HepG2 (cell line): ENCODE measurements around the gene SMAD7. TPM values are rescaled to one million over a fixed set of nuclear protein-coding genes. Genes with fewer than 3 reads are reported as not detected.

ENCODE experiments used
- ATAC-seq: fragments of 200-7000 bp; cut with Tn5 transposase; 3 replicates; pipeline ENCODE4 v1.9.1; 2020; ENCODE audit warnings: mild to moderate bottlenecking, moderate library complexity
- BruUV-seq: library from RNA; stranded (reverse); fragments of 400-500 nt; replicated peaks from 2 replicates; lab custom pipeline; 2021; lab: Mats Ljungman, UMichigan
- CTCF ChIA-PET: fragments of 300-600 bp; formaldehyde crosslinking; extraction: SDS; loops from one replicate; lab custom pipeline; 2021; ENCODE audit warnings: low total read pairs, inconsistent platforms, low intra/inter-chr PET ratio; lab: Yijun Ruan, JAX
- POLR2A ChIA-PET: fragments of 350-600 bp; sonication (Branson Sonifier 250); formaldehyde crosslinking; loops from one replicate; lab custom pipeline; 2020; ENCODE audit warnings: antibody characterized with exemption, inconsistent platforms; lab: Yijun Ruan, JAX
- DNase-seq: peaks from one replicate; pipeline ENCODE4 v3.0.0-alpha.2; 2015; ENCODE audit warnings: low spot score
- FAIRE-seq: peaks from 3 replicates; lab custom pipeline; 2011; peaks lifted over from hg19 to GRCh38; lab: Jason Lieb, UNC
- H2AFZ ChIP-seq: one replicate; pipeline ENCODE4 v1.6.1; 2011; ENCODE audit warnings: low read length, inconsistent platforms
- H3K27ac ChIP-seq: fragments of 300-600 bp; 3 replicates; pipeline ENCODE4 v1.8.0; 2011; ENCODE audit warnings: mixed run types, mild to moderate bottlenecking, mixed read lengths, low read length, inconsistent platforms; ENCODE audit not compliant: insufficient read depth; ENCODE audit errors: extremely low read length
- H3K27me3 ChIP-seq, 2 experiments: fragments of 200-600 bp in 1 of 2; 2 replicates in 1 of 2; 3 replicates in 1 of 2; pipeline versions ENCODE4 v1.6.0 to v1.8.0; 2011; ENCODE audit warnings: low read length in 2 of 2, mild to moderate bottlenecking in 2 of 2, moderate library complexity in 2 of 2, inconsistent platforms in 1 of 2; ENCODE audit not compliant: insufficient read depth in 2 of 2, control insufficient read depth in 1 of 2
- H3K36me3 ChIP-seq, 2 experiments: fragments of 200-600 bp in 1 of 2; replicated peaks in 1 of 2; 2 replicates in 1 of 2; 3 replicates in 1 of 2; pipeline versions ENCODE4 v1.5.1 to v1.8.0; 2011; ENCODE audit warnings: low read length in 2 of 2, inconsistent platforms in 1 of 2; ENCODE audit not compliant: insufficient read depth in 2 of 2, control insufficient read depth in 1 of 2
- H3K4me1 ChIP-seq: 2 replicates; pipeline ENCODE4 v1.5.1; 2012; ENCODE audit warnings: low read length, inconsistent platforms; ENCODE audit not compliant: insufficient read depth
- H3K4me2 ChIP-seq: 2 replicates; pipeline ENCODE4 v1.6.0; 2011; ENCODE audit warnings: low read depth, low read length, inconsistent platforms
- H3K4me3 ChIP-seq, 3 experiments: fragments of 200-600 bp in 1 of 3; sonication (generic), shearing (Covaris generic) in 1 of 3; replicated peaks in 1 of 3; 2 replicates each; pipeline ENCODE4 v1.5.1; 2011 to 2016; ENCODE audit warnings: low read length in 3 of 3, inconsistent platforms in 2 of 3, low read depth in 2 of 3, mild to moderate bottlenecking in 2 of 3, control low read depth in 1 of 3, mixed read lengths in 1 of 3; ENCODE audit not compliant: insufficient read depth in 1 of 3
- H3K79me2 ChIP-seq: one replicate; pipeline ENCODE4 v1.6.1; 2011; ENCODE audit warnings: low read length, inconsistent platforms; ENCODE audit not compliant: insufficient read depth
- H3K9ac ChIP-seq: 2 replicates; pipeline ENCODE4 v1.6.0; 2011; ENCODE audit warnings: mild to moderate bottlenecking, low read depth, low read length, inconsistent platforms; ENCODE audit not compliant: insufficient read depth
- H3K9me3 ChIP-seq: 2 replicates; pipeline ENCODE4 v1.5.1; 2012; ENCODE audit warnings: mild to moderate bottlenecking, low read length
- H4K20me1 ChIP-seq: 2 replicates; pipeline ENCODE4 v1.6.0; 2011; ENCODE audit warnings: inconsistent platforms, mild to moderate bottlenecking, low read length, moderate library complexity; ENCODE audit not compliant: insufficient read depth
- PHF21A ChIP-seq: sonication (generic); formaldehyde crosslinking; IDR thresholded peaks from 2 replicates; pipeline ENCODE4 v1.5.0; 2020; ENCODE audit warnings: mild to moderate bottlenecking, missing genetic modification reagents
- ZBTB38 ChIP-seq: sonication (generic); formaldehyde crosslinking; IDR thresholded peaks from 2 replicates; pipeline ENCODE4 v1.5.1; 2020; ENCODE audit warnings: mild to moderate bottlenecking, missing genetic modification reagents
- ZKSCAN8 ChIP-seq: IDR thresholded peaks from 2 replicates; pipeline ENCODE4 v1.6.1; 2016; ENCODE audit warnings: borderline replicate concordance, missing genetic modification reagents, missing compliant biosample characterization
- ZNF282 ChIP-seq: fragments of 450-650 bp; IDR thresholded peaks from 2 replicates; pipeline ENCODE4 v1.6.1; 2018; ENCODE audit not compliant: partially characterized antibody
- ZNF616 ChIP-seq: sonication (generic); formaldehyde crosslinking; IDR thresholded peaks from 2 replicates; pipeline ENCODE4 v1.5.0; 2020; ENCODE audit warnings: low read depth, mild to moderate bottlenecking, missing genetic modification reagents
- ZNF784 ChIP-seq: sonication (generic); formaldehyde crosslinking; IDR thresholded peaks from 2 replicates; pipeline ENCODE4 v1.5.1; 2020; ENCODE audit warnings: missing genetic modification reagents, mild to moderate bottlenecking, borderline replicate concordance
- ZNF879 ChIP-seq: sonication (generic); formaldehyde crosslinking; IDR thresholded peaks from 2 replicates; pipeline ENCODE4 v1.8.1; 2023; ENCODE audit warnings: missing genetic modification reagents
- WGBS: methylation state at CpG from one replicate; pipeline ENCODE4 v1.1.6; 2017; ENCODE audit warnings: low lambda C conversion rate; 5-methylcytosine and 5-hydroxymethylcytosine counted together
- in situ Hi-C: cut with HindIII; loops from 2 replicates; pipeline ENCODE4 v1.10.0; 2017; ENCODE audit warnings: low pct_unique_long_range_greater_than_20kb; ENCODE audit not compliant: extremely low pct_ligation_motif_present
- intact Hi-C: fragments of 100-400 bp; cut with micrococcal nuclease; formaldehyde crosslinking; loops from one replicate; pipeline ENCODE4 v1.10.0; 2022; ENCODE audit not compliant: unreplicated experiment
- polyA plus RNA-seq, 8 experiments: library from polyadenylated mRNA; depleted of rRNA in 3 of 8; stranded (reverse) in 7 of 8; unstranded in 1 of 8; fragments of >200 nt; fragmentation: Illumina TruSeq in 4 of 8; extraction: Trizol in 4 of 8; gene quantifications; 2 replicates each; pipeline versions ENCODE4 v1.2.1 to v1.2.3, GENCODE V29; 2011 to 2016; ENCODE audit warnings: low read depth in 4 of 8, missing spikeins in 1 of 8, mixed read lengths in 1 of 8; ENCODE audit not compliant: insufficient read depth in 1 of 8
- total RNA-seq, 5 experiments: library from RNA; depleted of rRNA; stranded (reverse); fragments of >200 nt; fragmentation: Illumina TruSeq; extraction: Trizol; gene quantifications; 2 replicates each; pipeline ENCODE4 v1.2.3, GENCODE V29; 2016; ENCODE audit warnings: low read depth in 1 of 5
- TF ChIP-seq, protein P1 (sequence below): sonication (generic); formaldehyde crosslinking; IDR thresholded peaks from 2 replicates; pipeline ENCODE4 v1.4.0; 2020; ENCODE audit warnings: mild to moderate bottlenecking, low read depth, missing genetic modification reagents

Gene SMAD7
- total and polyA plus RNA-seq, 2 of the 13 experiments (the other 11 are each of a cell fraction or from before 2014, with no cell fraction given), result 17.4 to 24.7 TPM

DNA sequence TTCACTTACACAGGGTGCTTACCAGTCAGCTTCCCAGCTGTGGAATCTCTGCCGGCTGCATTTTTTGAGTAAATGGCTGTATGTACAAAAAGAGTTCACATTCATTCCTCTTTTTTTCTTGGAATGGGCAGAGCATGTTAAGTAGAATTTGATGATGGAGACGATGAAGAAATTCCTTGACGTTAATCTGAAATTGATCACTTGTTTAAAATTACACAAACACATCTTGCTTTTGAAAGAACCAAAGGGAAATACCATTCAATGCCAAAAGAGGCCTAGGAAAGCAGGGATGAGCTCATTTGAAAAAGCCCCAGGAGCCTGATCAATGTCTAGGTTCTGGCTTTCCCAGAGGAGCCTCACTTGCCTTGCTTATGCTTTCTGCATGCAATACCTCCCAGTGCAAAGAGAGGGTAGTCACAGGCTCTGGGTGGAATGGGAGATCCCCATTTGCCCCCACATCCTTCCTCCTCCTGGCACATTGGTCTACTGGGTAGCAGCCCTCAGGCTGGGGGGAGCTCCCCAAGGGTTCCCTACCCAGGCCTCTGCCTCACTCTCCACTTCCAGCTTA, 12.3 kb upstream of the SMAD7 start (continued):
- TF ChIP-seq ZBTB38 (CRISPR knock-in tag) (no peak), ZNF784 (CRISPR knock-in tag) (no peak), PHF21A (no peak)
- TF ChIP-seq, protein P1, sequence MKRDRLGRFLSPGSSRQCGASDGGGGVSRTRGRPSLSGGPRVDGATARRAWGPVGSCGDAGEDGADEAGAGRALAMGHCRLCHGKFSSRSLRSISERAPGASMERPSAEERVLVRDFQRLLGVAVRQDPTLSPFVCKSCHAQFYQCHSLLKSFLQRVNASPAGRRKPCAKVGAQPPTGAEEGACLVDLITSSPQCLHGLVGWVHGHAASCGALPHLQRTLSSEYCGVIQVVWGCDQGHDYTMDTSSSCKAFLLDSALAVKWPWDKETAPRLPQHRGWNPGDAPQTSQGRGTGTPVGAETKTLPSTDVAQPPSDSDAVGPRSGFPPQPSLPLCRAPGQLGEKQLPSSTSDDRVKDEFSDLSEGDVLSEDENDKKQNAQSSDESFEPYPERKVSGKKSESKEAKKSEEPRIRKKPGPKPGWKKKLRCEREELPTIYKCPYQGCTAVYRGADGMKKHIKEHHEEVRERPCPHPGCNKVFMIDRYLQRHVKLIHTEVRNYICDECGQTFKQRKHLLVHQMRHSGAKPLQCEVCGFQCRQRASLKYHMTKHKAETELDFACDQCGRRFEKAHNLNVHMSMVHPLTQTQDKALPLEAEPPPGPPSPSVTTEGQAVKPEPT (CRISPR knock-in tag), result no peak

DNA sequence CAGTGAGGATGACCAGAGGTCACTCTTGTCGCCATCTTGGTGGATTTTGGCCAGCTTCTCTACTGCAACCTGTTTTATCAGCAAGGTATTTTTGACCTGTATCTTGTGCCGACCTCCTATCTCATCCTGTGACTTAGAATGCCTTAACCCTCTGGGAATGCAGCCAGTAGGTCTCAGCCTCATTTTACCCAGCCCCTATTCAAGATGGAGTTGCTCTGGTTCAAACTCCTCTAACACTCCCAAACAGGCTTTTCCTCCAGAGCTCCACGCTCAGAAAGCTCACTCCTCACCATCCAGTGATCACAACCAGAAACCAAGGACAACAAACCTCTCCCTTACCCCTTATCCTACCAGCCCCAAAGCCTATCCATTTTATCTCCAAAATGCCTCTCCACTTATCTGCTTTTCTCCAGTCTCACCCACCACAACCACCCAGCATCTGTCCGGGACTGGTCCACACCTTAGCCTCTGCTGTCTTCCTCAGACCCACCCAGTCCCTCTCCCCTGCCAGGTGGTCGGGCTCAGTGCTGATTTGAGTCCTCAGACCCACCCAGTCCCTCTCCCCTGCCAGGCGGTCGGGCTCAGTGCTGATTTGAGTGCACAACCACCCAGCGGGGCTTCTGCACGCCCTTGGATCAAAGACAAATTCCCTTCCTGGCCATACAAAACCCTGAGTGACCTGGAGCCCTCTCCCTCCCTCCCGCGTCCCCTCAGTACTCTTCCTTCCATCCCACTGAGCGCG, 11.7 kb upstream of the SMAD7 start:
- H3K9ac ChIP-seq, result no peak overlapping the region
- FAIRE-seq, result no peak
- ATAC-seq, result no peak; the same call in 2 of the 3 replicates
- peaks cover 0 to 16% of the 10 kb centered on the region in 2 experiments; a peak in 4 of 5 replicates for H3K27me3 ChIP-seq
- H3K4me1 ChIP-seq, result peaks cover 39% of the 10 kb centered on the region
- in situ Hi-C loops, result no loop called here
- CTCF ChIA-PET, result no interaction called here
- no peak overlapping the region for H3K4me2 ChIP-seq
- no peak for TF ChIP-seq ZNF282
- TF ChIP-seq ZNF879 (CRISPR knock-in tag), result no peak
- TF ChIP-seq ZNF616 (CRISPR knock-in tag), result no peak
- no peak for TF ChIP-seq ZKSCAN8 (CRISPR knock-in tag)
- TF ChIP-seq, all 625 proteins: peak for 0
- Histone ChIP-seq H4K20me1 (no peaks in the 10 kb centered on the region), H3K27ac (no peak overlapping the region), H3K79me2 (no peaks in the 10 kb centered on the region), H2AFZ (no peak overlapping the region), H3K36me3 (no peaks in the 10 kb centered on the region), H3K4me3 (no peak overlapping the region), H3K9me3 (no peaks in the 10 kb centered on the region)
- no peak for DNase-seq
- no TSS peak for BruUV-seq
- POLR2A ChIA-PET, result interaction anchor here (2.6 kb wide), 1 partner anchor 13 kb away, joined by 8 read pairs; no protein-coding TSS in a partner anchor
- 48% methylated on average over 13 of the region's 13 CpGs for WGBS
- intact Hi-C loops, result loop anchor here (5.0 kb wide), 1 partner anchor 60 kb away; no protein-coding TSS in a partner anchor
